T-helper 17 cell (primary cell): ENCODE measurements around the gene TMPRSS2. TPM values are rescaled to one million over a fixed set of nuclear protein-coding genes. Genes with fewer than 3 reads are reported as not detected.

Source experiments
- ATAC-seq: fragments of 150-1000 bp; cut with Tn5 transposase; 2 replicates; pipeline ENCODE4 v1.10.0; 2021; ENCODE audit warnings: mild to moderate bottlenecking, moderate library complexity
- DNase-seq, 3 donors: peaks; one replicate each; pipeline versions ENCODE4 v3.0.0 to v3.0.0-alpha.2; 2020 to 2021
- H3K9me3 ChIP-seq: one replicate; pipeline ENCODE4 v1.7.0; 2013; ENCODE audit warnings: low read length, mild to moderate bottlenecking; ENCODE audit not compliant: control insufficient read depth, poor library complexity, severe bottlenecking
- H3K27ac Mint-ChIP-seq: one replicate; pipeline ENCODE4 v1.8.0; 2022; ENCODE audit warnings: mild to moderate bottlenecking, moderate library complexity, mixed read lengths
- H3K27me3 Mint-ChIP-seq: one replicate; pipeline ENCODE4 v1.8.0; 2022; ENCODE audit warnings: mixed read lengths
- H3K36me3 Mint-ChIP-seq: one replicate; pipeline ENCODE4 v1.8.0; 2022; ENCODE audit warnings: low read depth, mixed read lengths
- H3K4me1 Mint-ChIP-seq: one replicate; pipeline ENCODE4 v1.8.0; 2022; ENCODE audit warnings: mild to moderate bottlenecking, mixed read lengths
- H3K4me3 Mint-ChIP-seq: one replicate; pipeline ENCODE4 v1.8.0; 2022; ENCODE audit warnings: mild to moderate bottlenecking, moderate library complexity, mixed read lengths
- total RNA-seq, 4 donors: library from RNA in 2 of 4; stranded (reverse) in 2 of 4; gene quantifications; one replicate each; pipeline ENCODE4 v1.2.3 and lab custom pipeline; 2022 to 2026

Gene TMPRSS2
- total RNA-seq: not detected
- 0 reads per million in 2 donors for total RNA-seq (lab: John Stamatoyannopoulos, UW)

DNA sequence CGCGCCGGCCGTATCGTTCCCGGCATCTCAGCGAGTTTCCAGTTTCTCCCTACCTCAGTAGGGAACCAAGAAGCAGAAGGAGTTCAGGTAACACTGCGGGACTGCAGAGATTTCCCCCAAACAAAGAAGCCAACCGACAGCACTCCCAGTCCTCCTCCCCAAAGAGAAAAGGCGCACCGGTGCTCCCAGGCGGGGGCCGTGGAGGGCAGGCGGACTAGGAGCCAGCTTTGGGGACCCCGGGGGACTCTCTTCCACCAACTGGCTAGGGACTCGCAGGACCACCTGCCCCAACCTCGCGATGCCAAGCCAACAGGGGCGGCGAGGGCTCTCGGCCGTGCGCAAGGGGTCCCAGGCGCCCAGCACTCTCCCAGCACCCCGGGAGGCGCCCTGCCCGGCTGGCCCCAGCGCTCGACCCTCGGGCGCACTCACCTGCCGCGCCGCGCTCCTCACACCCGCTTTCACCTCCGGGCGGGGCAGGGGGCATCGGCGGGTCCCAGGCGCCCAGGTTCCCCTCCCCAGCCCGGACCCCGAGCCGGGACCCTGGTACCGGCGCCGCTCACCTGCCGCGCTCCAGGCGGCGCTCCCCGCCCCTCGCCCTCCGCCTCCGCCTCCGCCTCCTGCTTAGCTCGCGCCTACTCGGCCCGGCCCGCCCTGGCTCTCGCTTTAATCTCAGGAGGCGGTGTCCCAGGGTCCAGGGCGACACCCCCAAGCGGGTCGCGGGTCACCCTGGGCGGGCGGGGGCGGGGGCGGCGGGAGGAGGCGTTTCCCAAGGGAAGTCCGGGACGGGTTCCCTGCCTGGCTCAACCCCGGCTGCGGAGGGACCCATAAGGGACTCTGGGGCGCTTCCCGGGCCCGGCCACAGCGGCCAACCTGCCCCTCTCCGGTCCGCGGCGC lies at the start of gene TMPRSS2:
TMPRSS2 (minus strand) TSS at position 638 of the 894 bp plus-strand sequence. CDS start 10,025 bp downstream, outside the sequence.
- no peak for DNase-seq
- peaks cover 5% of the 10 kb centered on the region for H3K36me3 Mint-ChIP-seq
- H3K4me1 Mint-ChIP-seq: peaks cover 14% of the 10 kb centered on the region
- H3K9me3 ChIP-seq: no peaks in the 10 kb centered on the region
- H3K27me3 Mint-ChIP-seq: peaks cover 48% of the 10 kb centered on the region
- peak; percentile 30 for ATAC-seq
- peak within 1 kb of the TSS; percentile 71 for H3K4me3 Mint-ChIP-seq
- H3K27ac Mint-ChIP-seq: no peak within 1 kb of the TSS

- no peak for ATAC-seq
- peaks cover 25% of the 10 kb centered on the region for H3K27me3 Mint-ChIP-seq
- no peak for DNase-seq
- H3K4me3 Mint-ChIP-seq: no peak overlapping the region
- H3K4me1 Mint-ChIP-seq: no peaks in the 10 kb centered on the region
- H3K9me3 ChIP-seq: no peaks in the 10 kb centered on the region
- H3K36me3 Mint-ChIP-seq: no peaks in the 10 kb centered on the region
- H3K27ac Mint-ChIP-seq: no peak overlapping the region
Observed at GRCh38 chr21:41555057-41555456, 47.1 kb upstream of the TMPRSS2 start.

DNA sequence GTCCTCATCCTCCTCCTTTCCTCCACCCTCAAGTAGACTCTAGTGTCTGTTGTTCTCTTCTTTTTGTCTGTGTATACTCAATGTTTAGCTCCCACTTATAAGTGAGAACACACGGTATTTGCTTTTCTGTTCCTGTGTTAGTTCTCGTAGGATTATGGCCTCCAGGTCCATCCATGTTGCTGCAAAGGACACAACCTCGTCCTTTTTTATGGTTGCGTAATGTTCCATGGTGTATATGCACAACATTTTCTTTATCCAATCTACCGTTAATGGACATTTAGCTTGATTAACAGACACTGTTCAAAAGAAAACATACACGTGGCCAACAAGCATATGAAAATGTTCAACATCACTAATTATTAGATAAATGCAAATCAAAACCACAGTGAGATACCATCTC lies 44.3 kb upstream of the TMPRSS2 start:
- no peaks in the 10 kb centered on the region for H3K9me3 ChIP-seq
- ATAC-seq: no peak
- peaks cover 29% of the 10 kb centered on the region for H3K27me3 Mint-ChIP-seq
- no peak overlapping the region for H3K4me3 Mint-ChIP-seq
- DNase-seq: no peak
- no peak overlapping the region for H3K27ac Mint-ChIP-seq
- no peaks in the 10 kb centered on the region for H3K4me1 Mint-ChIP-seq
- H3K36me3 Mint-ChIP-seq: no peaks in the 10 kb centered on the region

- DNase-seq: no peak
- no peak for ATAC-seq
- no peak overlapping the region for H3K4me3 Mint-ChIP-seq
- H3K4me1 Mint-ChIP-seq: peaks cover 7% of the 10 kb centered on the region
- H3K27me3 Mint-ChIP-seq: peaks cover 12% of the 10 kb centered on the region
- H3K9me3 ChIP-seq: no peaks in the 10 kb centered on the region
- H3K36me3 Mint-ChIP-seq: no peaks in the 10 kb centered on the region
- no peak overlapping the region for H3K27ac Mint-ChIP-seq
Observed at GRCh38 chr21:41548781-41549180, 40.8 kb upstream of the TMPRSS2 start.

- no peak overlapping the region for H3K4me3 Mint-ChIP-seq
- H3K27ac Mint-ChIP-seq: no peak overlapping the region
- ATAC-seq (no peak), DNase-seq (no peak)
- H3K9me3 ChIP-seq: no peaks in the 10 kb centered on the region
- no peaks in the 10 kb centered on the region for H3K36me3 Mint-ChIP-seq
- H3K27me3 Mint-ChIP-seq: peaks cover 23% of the 10 kb centered on the region
- H3K4me1 Mint-ChIP-seq: peaks cover 7% of the 10 kb centered on the region
Observed at GRCh38 chr21:41547111-41547510, 39.2 kb upstream of the TMPRSS2 start.

- Mint-ChIP-seq H3K4me1 (peaks cover 7% of the 10 kb centered on the region), H3K27ac (peak overlapping the region; percentile 56), H3K27me3 (peaks cover 29% of the 10 kb centered on the region), H3K4me3 (no peak overlapping the region), H3K36me3 (no peaks in the 10 kb centered on the region)
- no peak for ATAC-seq
- no peaks in the 10 kb centered on the region for H3K9me3 ChIP-seq
- DNase-seq: no peak
Observed at GRCh38 chr21:41545500-41546359, 37.8 kb upstream of the TMPRSS2 start.

DNA sequence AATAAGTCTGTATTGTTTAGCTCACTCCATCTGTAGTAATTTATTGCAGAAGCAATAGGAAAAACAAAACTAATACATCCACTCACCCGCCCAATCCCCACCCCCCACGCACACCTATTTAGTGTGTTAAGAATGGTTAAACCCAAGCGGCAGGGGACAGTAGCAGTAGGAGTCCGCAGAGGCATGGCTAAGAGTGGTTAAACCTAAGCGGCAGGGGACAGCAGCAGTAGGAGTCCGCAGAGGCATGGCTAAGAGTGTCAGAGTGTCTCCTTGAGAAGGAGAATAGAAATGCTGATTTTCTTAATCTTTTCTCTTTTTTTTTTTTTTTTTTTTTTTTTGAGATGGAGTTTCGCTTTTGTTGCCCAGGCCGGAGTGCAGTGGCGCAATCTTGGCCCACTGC lies 34.8 kb upstream of the TMPRSS2 start:
- H3K4me1 Mint-ChIP-seq: peaks cover 7% of the 10 kb centered on the region
- H3K36me3 Mint-ChIP-seq: no peaks in the 10 kb centered on the region
- peaks cover 38% of the 10 kb centered on the region for H3K27me3 Mint-ChIP-seq

DNA sequence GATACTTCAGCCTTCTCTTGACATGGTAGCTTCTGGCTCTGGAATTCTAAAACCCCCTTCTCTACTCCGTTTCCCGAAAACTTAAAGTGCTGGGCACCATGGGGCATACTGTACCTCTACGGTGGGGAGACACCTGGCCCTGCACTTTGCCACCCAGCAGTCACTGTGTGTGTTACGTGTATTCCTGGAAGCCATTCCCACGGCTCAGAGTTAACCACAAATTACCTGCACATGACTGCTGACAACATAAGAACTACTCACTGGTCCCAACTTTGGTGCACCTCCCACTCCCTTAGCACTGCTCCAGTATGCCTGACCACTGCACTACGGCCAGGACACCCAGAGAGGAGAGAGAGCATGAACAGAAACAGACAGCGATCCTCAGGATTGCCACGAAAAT lies 29.4 kb upstream of the TMPRSS2 start:
- no peak for ATAC-seq
- H3K27ac Mint-ChIP-seq: no peak overlapping the region

More for the DNA sequence above, 34.8 kb upstream of the TMPRSS2 start:
- H3K9me3 ChIP-seq: no peaks in the 10 kb centered on the region
- no peak for DNase-seq
- H3K27ac Mint-ChIP-seq: no peak overlapping the region
- ATAC-seq: no peak
- no peak overlapping the region for H3K4me3 Mint-ChIP-seq

DNA sequence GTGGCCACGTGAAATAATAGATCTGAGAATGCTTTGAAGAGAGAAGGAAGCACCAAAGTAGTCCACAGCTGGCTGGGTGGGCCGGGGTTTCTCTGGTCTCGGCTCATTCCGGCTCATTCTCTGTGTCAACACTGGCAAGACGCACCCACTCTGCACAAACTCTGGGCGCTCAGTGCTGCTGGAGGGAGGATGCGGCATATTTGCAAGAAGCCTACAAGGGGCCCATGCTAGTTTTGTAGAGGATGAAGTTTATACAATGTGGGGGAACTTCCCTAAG lies 28.8 kb upstream of the TMPRSS2 start:
- DNase-seq (no peak), ATAC-seq (no peak)
- no peaks in the 10 kb centered on the region for H3K9me3 ChIP-seq
- Mint-ChIP-seq H3K36me3 (no peaks in the 10 kb centered on the region), H3K4me3 (no peak overlapping the region), H3K27ac (no peak overlapping the region), H3K27me3 (peaks cover 74% of the 10 kb centered on the region), H3K4me1 (no peaks in the 10 kb centered on the region)

More for the DNA sequence above, 29.4 kb upstream of the TMPRSS2 start:
- no peak overlapping the region for H3K4me3 Mint-ChIP-seq
- H3K9me3 ChIP-seq: no peaks in the 10 kb centered on the region
- no peaks in the 10 kb centered on the region for H3K36me3 Mint-ChIP-seq
- H3K4me1 Mint-ChIP-seq: no peaks in the 10 kb centered on the region
- no peak for DNase-seq
- peaks cover 74% of the 10 kb centered on the region for H3K27me3 Mint-ChIP-seq

DNA sequence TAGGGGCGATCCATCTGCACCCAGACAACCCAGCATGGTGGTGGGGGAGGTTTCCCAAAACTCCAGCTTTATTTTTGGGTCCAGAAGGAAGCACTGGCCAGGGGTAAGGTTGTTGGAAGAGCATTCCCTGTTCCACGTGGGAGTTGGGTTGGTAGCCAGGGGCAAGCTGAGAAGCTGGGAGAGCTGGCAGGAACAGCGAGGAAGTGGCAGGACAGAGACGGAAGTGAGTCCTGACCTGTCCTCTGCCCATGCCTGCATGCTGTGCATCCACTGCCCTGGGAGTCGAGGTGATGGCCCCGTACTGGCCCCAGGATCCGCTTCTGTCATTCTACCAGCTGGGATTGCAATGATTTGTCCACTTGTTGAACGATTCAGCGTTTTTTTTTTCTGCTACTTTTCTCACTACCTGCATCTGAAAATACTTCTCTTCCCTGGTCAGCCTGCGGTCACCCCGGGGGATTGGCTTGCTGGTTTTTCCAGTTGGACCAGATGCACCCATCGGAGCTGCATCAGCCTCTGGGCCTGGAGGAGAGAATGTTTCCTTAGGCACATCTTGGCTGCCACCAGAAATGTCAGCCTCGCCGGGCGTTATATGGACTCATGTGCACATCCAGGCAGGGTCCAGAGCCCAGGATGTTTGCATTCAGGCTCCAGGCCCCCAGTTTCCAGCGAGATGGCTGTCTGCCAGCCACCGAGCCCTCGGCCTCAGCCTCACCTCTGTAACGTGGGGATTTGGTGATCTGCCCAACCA lies 28.3 kb upstream of the TMPRSS2 start:
- H3K36me3 Mint-ChIP-seq: no peaks in the 10 kb centered on the region
- ATAC-seq: no peak
- no peaks in the 10 kb centered on the region for H3K4me1 Mint-ChIP-seq
- peaks cover 71% of the 10 kb centered on the region for H3K27me3 Mint-ChIP-seq
- no peaks in the 10 kb centered on the region for H3K9me3 ChIP-seq
- no peak overlapping the region for H3K4me3 Mint-ChIP-seq
- no peak overlapping the region for H3K27ac Mint-ChIP-seq
- DNase-seq: no peak

GRCh38 chr21:41530366-41530765 lies 22.4 kb upstream of the TMPRSS2 start:
- DNase-seq (no peak), ATAC-seq (no peak)
- peaks cover 5% of the 10 kb centered on the region for H3K4me1 Mint-ChIP-seq
- H3K9me3 ChIP-seq: no peaks in the 10 kb centered on the region
- no peak overlapping the region for H3K4me3 Mint-ChIP-seq
- peaks cover 54% of the 10 kb centered on the region for H3K27me3 Mint-ChIP-seq
- H3K27ac Mint-ChIP-seq: no peak overlapping the region
- H3K36me3 Mint-ChIP-seq: no peaks in the 10 kb centered on the region

GRCh38 chr21:41529769-41530168 lies 21.8 kb upstream of the TMPRSS2 start:
- Mint-ChIP-seq H3K27me3 (peaks cover 51% of the 10 kb centered on the region), H3K4me1 (peaks cover 5% of the 10 kb centered on the region), H3K4me3 (no peak overlapping the region)

More at GRCh38 chr21:41529769-41530168, 21.8 kb upstream of the TMPRSS2 start:
- DNase-seq: no peak
- Mint-ChIP-seq H3K36me3 (no peaks in the 10 kb centered on the region), H3K27ac (peak overlapping the region; percentile 29)
- no peak for ATAC-seq
- no peaks in the 10 kb centered on the region for H3K9me3 ChIP-seq
